WTC11 (cell line): Measurements from ENCODE around the gene TXNDC15. TPM values are rescaled to one million over a fixed set of nuclear protein-coding genes. Genes with fewer than 3 reads are reported as not detected.
"Not testable (repeated sequence)": the region's sequence is repeated elsewhere in the genome, so short reads cannot be mapped to it uniquely, and the experiment has no call there.

Experiments used
- ATAC-seq: fragments of 200-7000 bp; cut with Tn5 transposase; 2 replicates; pipeline ENCODE4 v1.10.0; 2021; ENCODE audit warnings: mild to moderate bottlenecking, moderate library complexity
- CTCF ChIA-PET: fragments of 300-600 bp; sonication (Branson Sonifier 250); formaldehyde crosslinking; loops from one replicate; lab custom pipeline; 2021; ENCODE audit warnings: antibody characterized with exemption; lab: Charles Lee
- POLR2A ChIA-PET: fragments of 350-600 bp; sonication (Branson Sonifier 250); formaldehyde crosslinking; loops from one replicate; lab custom pipeline; 2021; ENCODE audit warnings: antibody characterized with exemption; lab: Charles Lee
- DNase-seq: peaks from one replicate; pipeline ENCODE4 v3.0.0; 2021; ENCODE audit warnings: low spot score
- H3K27ac Mint-ChIP-seq: 2 replicates; pipeline ENCODE4 v1.8.0; 2021; ENCODE audit warnings: mixed read lengths
- H3K27me3 Mint-ChIP-seq: 2 replicates; pipeline ENCODE4 v1.8.0; 2021; ENCODE audit warnings: low read depth, mild to moderate bottlenecking, moderate library complexity, mixed read lengths
- H3K36me3 Mint-ChIP-seq: 2 replicates; pipeline ENCODE4 v1.8.0; 2021; ENCODE audit warnings: mixed read lengths
- H3K4me1 Mint-ChIP-seq: 2 replicates; pipeline ENCODE4 v1.8.0; 2022; ENCODE audit warnings: mixed read lengths
- H3K4me3 Mint-ChIP-seq: 2 replicates; pipeline ENCODE4 v1.8.0; 2021; ENCODE audit warnings: mild to moderate bottlenecking, moderate library complexity, mixed read lengths
- H3K9me3 Mint-ChIP-seq: 2 replicates; pipeline ENCODE4 v1.8.0; 2021; ENCODE audit warnings: mixed read lengths
- ATF1 ChIP-seq: sonication (generic); formaldehyde crosslinking; IDR thresholded peaks from 2 replicates; pipeline ENCODE4 v1.8.1; 2023; ENCODE audit warnings: mild to moderate bottlenecking, moderate library complexity, missing genetic modification reagents
- ESRRA ChIP-seq: sonication (generic); formaldehyde crosslinking; IDR thresholded peaks from 2 replicates; pipeline ENCODE4 v1.8.1; 2022; ENCODE audit warnings: mild to moderate bottlenecking, missing genetic modification reagents, borderline replicate concordance
- FOXP1 ChIP-seq: sonication (generic); formaldehyde crosslinking; IDR thresholded peaks from 2 replicates; pipeline ENCODE4 v1.8.0; 2022; ENCODE audit warnings: missing genetic modification reagents, mild to moderate bottlenecking, moderate library complexity, borderline replicate concordance
- GABPB1 ChIP-seq: sonication (generic); formaldehyde crosslinking; IDR thresholded peaks from 2 replicates; pipeline ENCODE4 v1.8.1; 2023; ENCODE audit warnings: mild to moderate bottlenecking, missing genetic modification reagents
- OVOL2 ChIP-seq: fragments of 250-450 bp; sonication (Bioruptor Pico); IDR thresholded peaks from 2 replicates; pipeline ENCODE4 v1.9.0; 2021; ENCODE audit warnings: mild to moderate bottlenecking, borderline replicate concordance
- SP1 ChIP-seq: sonication (generic); formaldehyde crosslinking; conservative IDR thresholded peaks from 2 replicates; pipeline ENCODE4 v1.8.1; 2022; ENCODE audit warnings: missing genetic modification reagents
- TEAD1 ChIP-seq: sonication (generic); formaldehyde crosslinking; IDR thresholded peaks from 2 replicates; pipeline ENCODE4 v1.8.0; 2022; ENCODE audit warnings: mild to moderate bottlenecking, missing genetic modification reagents
- TP53 ChIP-seq: sonication (generic); formaldehyde crosslinking; IDR thresholded peaks from 2 replicates; pipeline ENCODE4 v1.8.1; 2023; ENCODE audit warnings: mild to moderate bottlenecking, missing genetic modification reagents
- ZBTB21 ChIP-seq: sonication (generic); formaldehyde crosslinking; IDR thresholded peaks from 2 replicates; pipeline ENCODE4 v1.8.1; 2023; ENCODE audit warnings: mild to moderate bottlenecking, missing genetic modification reagents, borderline replicate concordance
- ZNF138 ChIP-seq: sonication (generic); formaldehyde crosslinking; conservative IDR thresholded peaks from 2 replicates; pipeline ENCODE4 v1.8.1; 2022; ENCODE audit warnings: mild to moderate bottlenecking, moderate library complexity, missing genetic modification reagents
- total RNA-seq: library from RNA; stranded (reverse); gene quantifications from 3 replicates; pipeline ENCODE4 v1.2.3, GENCODE V29; 2021
- TF ChIP-seq, protein P1 (sequence below): sonication (generic); formaldehyde crosslinking; IDR thresholded peaks from 2 replicates; pipeline ENCODE4 v1.8.0; 2023; ENCODE audit warnings: mild to moderate bottlenecking, missing genetic modification reagents
- TF ChIP-seq, protein P2 (sequence below): sonication (generic); formaldehyde crosslinking; IDR thresholded peaks from 2 replicates; pipeline ENCODE4 v1.8.1; 2022; ENCODE audit warnings: mild to moderate bottlenecking, moderate library complexity, missing genetic modification reagents
- TF ChIP-seq, protein P3 (sequence below): fragments of 200-600 bp; IDR thresholded peaks from 2 replicates; pipeline ENCODE4 v1.8.0; 2022; ENCODE audit warnings: antibody characterized with exemption

TXNDC15 gene
- total RNA-seq, 1 experiment from 2014 or later = 26.1 TPM

DNA sequence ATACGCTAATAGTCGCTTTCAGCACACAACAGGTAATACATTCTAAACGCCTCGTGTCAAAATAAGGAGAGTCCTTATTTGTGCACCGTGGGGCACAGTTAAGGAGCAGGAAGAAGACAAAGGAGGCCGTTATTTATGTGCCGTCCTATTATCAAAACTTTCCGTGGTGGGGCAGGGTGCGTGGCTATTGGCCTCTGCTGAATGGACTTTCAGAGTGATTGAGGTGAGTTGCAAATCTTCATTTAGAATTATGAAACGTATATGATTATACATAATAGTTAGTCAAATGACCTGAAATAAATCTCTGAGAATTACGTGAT lies 27.6 kb upstream of the TXNDC15 start (continued):
- TF ChIP-seq GABPB1 (CRISPR knock-in tag) = no peak
- TF ChIP-seq FOXP1 = no peak
- no peak for TF ChIP-seq TP53 (CRISPR knock-in tag)
- TF ChIP-seq, all 79 proteins: peak for 0

- DNase-seq, H3K4me3 Mint-ChIP-seq, H3K27ac Mint-ChIP-seq, H3K9me3 Mint-ChIP-seq, ATAC-seq, H3K27me3 Mint-ChIP-seq: not testable (repeated sequence)
- Mint-ChIP-seq H3K36me3 (peaks cover 14% of the 10 kb centered on the region), H3K4me1 (peaks cover 14% of the 10 kb centered on the region)
- ChIA-PET POLR2A (interaction anchor here (0.7 kb wide), 1 partner anchor 594 kb away, joined by 5 read pairs; no protein-coding TSS in a partner anchor), CTCF (interaction anchor here (0.6 to 2.7 kb wide), 2 partner anchors 18 to 55 kb away, joined by 3 to 14 read pairs; partner anchors contain the start of gene PCBD2)
These were observed 24.7 kb upstream of the TXNDC15 start for GRCh38 chr5:134849434-134849933.

GRCh38 chr5:134851307-134851923 lies 22.8 kb upstream of the TXNDC15 start:
- Mint-ChIP-seq H3K4me1 (peaks cover 7% of the 10 kb centered on the region), H3K4me3 (no peak overlapping the region), H3K9me3 (no peaks in the 10 kb centered on the region), H3K27ac (peak overlapping the region; percentile 58; the same call in 1 of the 2 replicates), H3K27me3 (no peaks in the 10 kb centered on the region), H3K36me3 (peaks cover 24% of the 10 kb centered on the region)
- ATAC-seq = no peak
- no peak for DNase-seq
- CTCF ChIA-PET = interaction anchor here (1.1 to 1.6 kb wide), 2 partner anchors 42 to 53 kb away, joined by 3 to 8 read pairs; partner anchors contain the start of gene PCBD2
- POLR2A ChIA-PET = interaction anchor here (0.6 kb wide), 1 partner anchor 226 kb away, joined by 12 read pairs; no protein-coding TSS in a partner anchor
- TF ChIP-seq ATF1 (CRISPR knock-in tag) (no peak), ESRRA (CRISPR knock-in tag) (no peak), TEAD1 (CRISPR knock-in tag) (no peak), OVOL2 (CRISPR knock-in tag) (no peak), ZNF138 (no peak), SP1 (CRISPR knock-in tag) (no peak), ZBTB21 (no peak)
- TF ChIP-seq, protein P1, sequence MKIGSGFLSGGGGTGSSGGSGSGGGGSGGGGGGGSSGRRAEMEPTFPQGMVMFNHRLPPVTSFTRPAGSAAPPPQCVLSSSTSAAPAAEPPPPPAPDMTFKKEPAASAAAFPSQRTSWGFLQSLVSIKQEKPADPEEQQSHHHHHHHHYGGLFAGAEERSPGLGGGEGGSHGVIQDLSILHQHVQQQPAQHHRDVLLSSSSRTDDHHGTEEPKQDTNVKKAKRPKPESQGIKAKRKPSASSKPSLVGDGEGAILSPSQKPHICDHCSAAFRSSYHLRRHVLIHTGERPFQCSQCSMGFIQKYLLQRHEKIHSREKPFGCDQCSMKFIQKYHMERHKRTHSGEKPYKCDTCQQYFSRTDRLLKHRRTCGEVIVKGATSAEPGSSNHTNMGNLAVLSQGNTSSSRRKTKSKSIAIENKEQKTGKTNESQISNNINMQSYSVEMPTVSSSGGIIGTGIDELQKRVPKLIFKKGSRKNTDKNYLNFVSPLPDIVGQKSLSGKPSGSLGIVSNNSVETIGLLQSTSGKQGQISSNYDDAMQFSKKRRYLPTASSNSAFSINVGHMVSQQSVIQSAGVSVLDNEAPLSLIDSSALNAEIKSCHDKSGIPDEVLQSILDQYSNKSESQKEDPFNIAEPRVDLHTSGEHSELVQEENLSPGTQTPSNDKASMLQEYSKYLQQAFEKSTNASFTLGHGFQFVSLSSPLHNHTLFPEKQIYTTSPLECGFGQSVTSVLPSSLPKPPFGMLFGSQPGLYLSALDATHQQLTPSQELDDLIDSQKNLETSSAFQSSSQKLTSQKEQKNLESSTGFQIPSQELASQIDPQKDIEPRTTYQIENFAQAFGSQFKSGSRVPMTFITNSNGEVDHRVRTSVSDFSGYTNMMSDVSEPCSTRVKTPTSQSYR (CRISPR knock-in tag) = no peak
- TF ChIP-seq, protein P2, sequence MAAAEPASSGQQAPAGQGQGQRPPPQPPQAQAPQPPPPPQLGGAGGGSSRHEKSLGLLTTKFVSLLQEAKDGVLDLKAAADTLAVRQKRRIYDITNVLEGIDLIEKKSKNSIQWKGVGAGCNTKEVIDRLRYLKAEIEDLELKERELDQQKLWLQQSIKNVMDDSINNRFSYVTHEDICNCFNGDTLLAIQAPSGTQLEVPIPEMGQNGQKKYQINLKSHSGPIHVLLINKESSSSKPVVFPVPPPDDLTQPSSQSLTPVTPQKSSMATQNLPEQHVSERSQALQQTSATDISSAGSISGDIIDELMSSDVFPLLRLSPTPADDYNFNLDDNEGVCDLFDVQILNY (CRISPR knock-in tag) = no peak
- TF ChIP-seq, protein P3, sequence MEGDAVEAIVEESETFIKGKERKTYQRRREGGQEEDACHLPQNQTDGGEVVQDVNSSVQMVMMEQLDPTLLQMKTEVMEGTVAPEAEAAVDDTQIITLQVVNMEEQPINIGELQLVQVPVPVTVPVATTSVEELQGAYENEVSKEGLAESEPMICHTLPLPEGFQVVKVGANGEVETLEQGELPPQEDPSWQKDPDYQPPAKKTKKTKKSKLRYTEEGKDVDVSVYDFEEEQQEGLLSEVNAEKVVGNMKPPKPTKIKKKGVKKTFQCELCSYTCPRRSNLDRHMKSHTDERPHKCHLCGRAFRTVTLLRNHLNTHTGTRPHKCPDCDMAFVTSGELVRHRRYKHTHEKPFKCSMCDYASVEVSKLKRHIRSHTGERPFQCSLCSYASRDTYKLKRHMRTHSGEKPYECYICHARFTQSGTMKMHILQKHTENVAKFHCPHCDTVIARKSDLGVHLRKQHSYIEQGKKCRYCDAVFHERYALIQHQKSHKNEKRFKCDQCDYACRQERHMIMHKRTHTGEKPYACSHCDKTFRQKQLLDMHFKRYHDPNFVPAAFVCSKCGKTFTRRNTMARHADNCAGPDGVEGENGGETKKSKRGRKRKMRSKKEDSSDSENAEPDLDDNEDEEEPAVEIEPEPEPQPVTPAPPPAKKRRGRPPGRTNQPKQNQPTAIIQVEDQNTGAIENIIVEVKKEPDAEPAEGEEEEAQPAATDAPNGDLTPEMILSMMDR = no peak

GRCh38 chr5:134856465-134856864 lies 17.7 kb upstream of the TXNDC15 start:
- ATAC-seq = not testable (repeated sequence)

More at GRCh38 chr5:134856465-134856864, 17.7 kb upstream of the TXNDC15 start:
- H3K4me1 Mint-ChIP-seq, H3K4me3 Mint-ChIP-seq, DNase-seq, H3K27ac Mint-ChIP-seq, H3K27me3 Mint-ChIP-seq, H3K9me3 Mint-ChIP-seq, CTCF ChIA-PET: not testable (repeated sequence)
- POLR2A ChIA-PET = interaction anchor here (1.4 kb wide), 1 partner anchor 11 kb away, joined by 3 read pairs; the partner anchor contains the start of gene C5orf24
- H3K36me3 Mint-ChIP-seq = peaks cover 21% of the 10 kb centered on the region
